ENCODE results near the gene TMEM101. TPM values are rescaled to one million over a fixed set of nuclear protein-coding genes. Genes with fewer than 3 reads are reported as not detected.
"Not testable (repeated sequence)": the region's sequence is repeated elsewhere in the genome, so short reads cannot be mapped to it uniquely, and the experiment has no call there.

The TMEM101 gene
- total and polyA plus RNA-seq, 2 donors (not counting 3 experiments of a cell fraction or from before 2014, with no cell fraction given): 30.4 to 60.2 TPM

DNA sequence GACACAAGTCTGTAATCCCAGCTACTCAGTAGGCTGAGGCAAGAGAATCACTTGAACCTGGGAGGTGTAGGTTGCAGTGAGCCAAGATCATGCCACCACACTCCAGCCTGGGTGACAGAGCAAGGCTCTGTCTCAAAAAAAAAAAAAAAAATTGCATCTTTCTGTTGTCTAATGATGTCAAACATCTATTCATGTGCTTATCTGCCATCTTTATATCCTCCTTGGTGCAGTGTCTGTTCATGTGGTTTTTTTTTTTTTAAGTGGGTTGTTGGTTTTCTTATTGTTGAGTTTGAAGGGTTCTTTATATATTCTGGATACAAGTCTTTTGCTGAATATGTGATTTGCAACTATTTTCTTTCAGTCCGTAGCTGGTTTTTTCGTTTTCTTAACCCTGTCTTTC lies 43.3 kb downstream of the TMEM101 start:
- H4K20me1 ChIP-seq (replicated peaks; ENCODE audit: control insufficient read depth, extremely low read depth, insufficient read depth, low read length); FAIRE-seq; intact Hi-C loops (cut with micrococcal nuclease); H3K4me3 ChIP-seq (replicated peaks in 1 of 3; ENCODE audit: insufficient read depth in 1 of 3, low read depth in 1 of 3, low read length in 3 of 3); H3K79me2 ChIP-seq (ENCODE audit: control insufficient read depth, insufficient read depth, low read length); H3K4me1 ChIP-seq (ENCODE audit: control insufficient read depth, extremely low read depth, insufficient read depth, low read length); H3K9ac ChIP-seq (replicated peaks; ENCODE audit: extremely low read depth, insufficient read depth, low read length); dilution Hi-C loops (cut with MboI; ENCODE audit: extremely low pct_ligation_motif_present, low sequenced_read_pairs); H3K4me2 ChIP-seq (ENCODE audit: insufficient read depth, low read length); H3K27me3 ChIP-seq (ENCODE audit: control insufficient read depth in 2 of 2, insufficient read depth in 2 of 2, low read length in 2 of 2); H3K9me3 ChIP-seq (replicated peaks; ENCODE audit: control insufficient read depth, insufficient read depth, low read length); BruUV-seq (replicated peaks); H3K27ac ChIP-seq (ENCODE audit: insufficient read depth, low read depth, low read length); H3K36me3 ChIP-seq (ENCODE audit: control insufficient read depth in 2 of 2, extremely low read depth in 1 of 2, insufficient read depth in 2 of 2, low read length in 2 of 2); H2AFZ ChIP-seq (ENCODE audit: low read depth, low read length); DNase-seq (ENCODE audit: low read depth, low spot score); H3K9me1 ChIP-seq (replicated peaks; ENCODE audit: control insufficient read depth, extremely low read depth, insufficient read depth, low read length); POLR2A ChIA-PET: not testable (repeated sequence)
- CTCF ChIA-PET: interaction anchor here (1.1 to 1.7 kb wide), 3 partner anchors 18 to 70 kb away, joined by 3 to 4 read pairs (median 4); no protein-coding TSS in a partner anchor

DNA sequence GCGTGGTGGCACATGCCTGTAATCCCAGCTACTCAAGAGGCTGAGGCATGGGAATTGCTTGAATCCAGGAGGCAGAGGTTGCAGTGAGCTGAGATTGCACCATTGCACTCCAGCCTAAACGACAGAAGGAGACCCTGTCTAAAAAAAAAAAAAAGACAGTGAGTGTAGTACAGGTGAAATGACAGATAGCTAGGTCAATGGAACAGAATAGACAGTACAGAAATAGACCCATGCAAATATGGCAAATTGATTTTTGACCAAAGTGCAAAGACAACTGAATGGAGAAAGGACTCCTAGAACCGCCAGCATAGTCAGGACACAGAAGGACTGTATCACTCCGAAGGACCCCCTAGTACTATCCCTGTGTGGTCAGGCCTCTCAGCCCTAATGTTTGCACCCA lies 44.4 kb downstream of the TMEM101 start:
- Histone ChIP-seq H3K4me3 (replicated peaks in 1 of 3; ENCODE audit: insufficient read depth in 1 of 3, low read depth in 1 of 3, low read length in 3 of 3) (no peak overlapping the region), H2AFZ (ENCODE audit: low read depth, low read length) (no peak overlapping the region), H4K20me1 (replicated peaks; ENCODE audit: control insufficient read depth, extremely low read depth, insufficient read depth, low read length) (no peaks in the 10 kb centered on the region), H3K36me3 (ENCODE audit: control insufficient read depth in 2 of 2, extremely low read depth in 1 of 2, insufficient read depth in 2 of 2, low read length in 2 of 2) (no peaks in the 10 kb centered on the region), H3K4me2 (ENCODE audit: insufficient read depth, low read length) (no peak overlapping the region), H3K4me1 (ENCODE audit: control insufficient read depth, extremely low read depth, insufficient read depth, low read length) (no peaks in the 10 kb centered on the region), H3K9me1 (replicated peaks; ENCODE audit: control insufficient read depth, extremely low read depth, insufficient read depth, low read length) (no peaks in the 10 kb centered on the region), H3K27me3 (ENCODE audit: control insufficient read depth in 2 of 2, insufficient read depth in 2 of 2, low read length in 2 of 2) (peaks cover 10% of the 10 kb centered on the region in 2 experiments), H3K9me3 (replicated peaks; ENCODE audit: control insufficient read depth, insufficient read depth, low read length) (no peaks in the 10 kb centered on the region), H3K9ac (replicated peaks; ENCODE audit: extremely low read depth, insufficient read depth, low read length) (no peak overlapping the region), H3K27ac (ENCODE audit: insufficient read depth, low read depth, low read length) (no peak overlapping the region), H3K79me2 (ENCODE audit: control insufficient read depth, insufficient read depth, low read length) (no peaks in the 10 kb centered on the region)
- BruUV-seq (replicated peaks): no TSS peak
- no peak for FAIRE-seq
- intact Hi-C loops (cut with micrococcal nuclease) (no loop called here), dilution Hi-C loops (cut with MboI; ENCODE audit: extremely low pct_ligation_motif_present, low sequenced_read_pairs) (no loop called here)
- ChIA-PET CTCF (interaction anchor here (1.7 kb wide), 1 partner anchor 26 kb away, joined by 4 read pairs; no protein-coding TSS in a partner anchor), POLR2A (interaction anchor here (0.6 to 0.7 kb wide), 3 partner anchors 21 to 913 kb away, joined by 3 to 6 read pairs (median 4); no protein-coding TSS in a partner anchor)
- TF ChIP-seq, protein P1, sequence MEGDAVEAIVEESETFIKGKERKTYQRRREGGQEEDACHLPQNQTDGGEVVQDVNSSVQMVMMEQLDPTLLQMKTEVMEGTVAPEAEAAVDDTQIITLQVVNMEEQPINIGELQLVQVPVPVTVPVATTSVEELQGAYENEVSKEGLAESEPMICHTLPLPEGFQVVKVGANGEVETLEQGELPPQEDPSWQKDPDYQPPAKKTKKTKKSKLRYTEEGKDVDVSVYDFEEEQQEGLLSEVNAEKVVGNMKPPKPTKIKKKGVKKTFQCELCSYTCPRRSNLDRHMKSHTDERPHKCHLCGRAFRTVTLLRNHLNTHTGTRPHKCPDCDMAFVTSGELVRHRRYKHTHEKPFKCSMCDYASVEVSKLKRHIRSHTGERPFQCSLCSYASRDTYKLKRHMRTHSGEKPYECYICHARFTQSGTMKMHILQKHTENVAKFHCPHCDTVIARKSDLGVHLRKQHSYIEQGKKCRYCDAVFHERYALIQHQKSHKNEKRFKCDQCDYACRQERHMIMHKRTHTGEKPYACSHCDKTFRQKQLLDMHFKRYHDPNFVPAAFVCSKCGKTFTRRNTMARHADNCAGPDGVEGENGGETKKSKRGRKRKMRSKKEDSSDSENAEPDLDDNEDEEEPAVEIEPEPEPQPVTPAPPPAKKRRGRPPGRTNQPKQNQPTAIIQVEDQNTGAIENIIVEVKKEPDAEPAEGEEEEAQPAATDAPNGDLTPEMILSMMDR (IDR thresholded peaks at IDR 0.05; ENCODE audit: extremely low read depth in 1 of 2, insufficient read depth in 1 of 2, low read depth in 1 of 2, low read length in 2 of 2): no peak
- TF ChIP-seq POLR2A (IDR thresholded peaks at IDR 0.05; ENCODE audit: low read depth, low read length): no peak
- TF ChIP-seq EZH2 (IDR thresholded peaks at IDR 0.05; ENCODE audit: borderline replicate concordance, low read depth, low read length, severe bottlenecking): no peak
- no peak for TF ChIP-seq GATA2 (IDR thresholded peaks at IDR 0.05; ENCODE audit: insufficient read depth, insufficient read length, low read depth, low read length)
- TF ChIP-seq POLR2AphosphoS5 (IDR thresholded peaks at IDR 0.05; ENCODE audit: insufficient read depth, low read depth, low read length): no peak
- TF ChIP-seq, protein P2, sequence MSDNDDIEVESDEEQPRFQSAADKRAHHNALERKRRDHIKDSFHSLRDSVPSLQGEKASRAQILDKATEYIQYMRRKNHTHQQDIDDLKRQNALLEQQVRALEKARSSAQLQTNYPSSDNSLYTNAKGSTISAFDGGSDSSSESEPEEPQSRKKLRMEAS (IDR thresholded peaks at IDR 0.05; ENCODE audit: insufficient read depth, insufficient read length): no peak
- no peak for DNase-seq (ENCODE audit: low read depth, low spot score)

Data from endothelial cell of umbilical vein (primary cell).